B cell (primary cell): ENCODE measurements around the gene CARMIL1. TPM values are rescaled to one million over a fixed set of nuclear protein-coding genes. Genes with fewer than 3 reads are reported as not detected.
A peak's percentile ranks its signal among the peaks of the same experiment; 100 is the strongest.

Experiments used
- ATAC-seq: fragments of 200-7000 bp; cut with Tn5 transposase; one replicate; pipeline ENCODE4 v1.10.0; 2021; ENCODE audit warnings: low read depth, mild to moderate bottlenecking, moderate number of reproducible peaks, moderate library complexity
- CTCF ChIA-PET: fragments of 350-600 bp; sonication (Branson Sonifier 250); formaldehyde crosslinking; loops from one replicate; lab custom pipeline; 2021; ENCODE audit warnings: antibody characterized with exemption, inconsistent platforms; lab: Charles Lee
- POLR2A ChIA-PET: fragments of 350-600 bp; sonication (Branson Sonifier 250); formaldehyde crosslinking; loops from one replicate; lab custom pipeline; 2021; ENCODE audit warnings: antibody characterized with exemption; lab: Charles Lee
- DNase-seq: peaks from one replicate; pipeline ENCODE4 v3.0.0; 2013
- H2AFZ ChIP-seq: 2 replicates; pipeline ENCODE4 v1.6.1; 2012; ENCODE audit warnings: mild to moderate bottlenecking, low read depth, low read length; ENCODE audit not compliant: insufficient read depth, poor library complexity, severe bottlenecking
- H3K27ac ChIP-seq, 2 donors: 1 replicate in 1 of 2; 2 replicates in 1 of 2; pipeline ENCODE4 v1.5.1; 2012 to 2013; ENCODE audit warnings: low read length in 2 of 2, mild to moderate bottlenecking in 2 of 2, moderate library complexity in 1 of 2
- H3K27me3 ChIP-seq, 4 experiments: fragments of 200-600 bp in 1 of 4; sonication (generic) in 1 of 4; replicated peaks in 1 of 4; 1 replicate in 2 of 4; 2 replicates in 2 of 4; pipeline versions ENCODE4 v1.6.1 to v1.7.0; 2013 to 2016; ENCODE audit warnings: low read length in 3 of 4, mild to moderate bottlenecking in 2 of 4, mixed read lengths in 1 of 4, moderate library complexity in 1 of 4; ENCODE audit not compliant: insufficient read depth in 4 of 4, control insufficient read depth in 3 of 4; ENCODE audit errors: control extremely low read depth in 1 of 4
- H3K36me3 ChIP-seq, 2 experiments: replicated peaks in 1 of 2; 1 replicate in 1 of 2; 2 replicates in 1 of 2; pipeline versions ENCODE4 v1.6.1 to v1.7.1; 2013; ENCODE audit warnings: low read length in 1 of 2; ENCODE audit not compliant: insufficient read depth in 2 of 2, control insufficient read depth in 1 of 2; ENCODE audit errors: control extremely low read depth in 1 of 2, extremely low read depth in 1 of 2
- H3K4me1 ChIP-seq, 2 donors: fragments of 200-600 bp in 1 of 2; sonication (generic) in 1 of 2; 1 replicate in 1 of 2; 2 replicates in 1 of 2; pipeline versions ENCODE4 v1.5.1 to v1.6.1; 2013 to 2017; ENCODE audit warnings: low read length in 2 of 2; ENCODE audit not compliant: control insufficient read depth in 2 of 2, insufficient read depth in 2 of 2
- H3K4me2 ChIP-seq: replicated peaks from 2 replicates; pipeline ENCODE3; 2012; ENCODE audit warnings: mild to moderate bottlenecking, low read depth, low read length; ENCODE audit not compliant: poor library complexity, severe bottlenecking
- H3K4me3 ChIP-seq, 5 experiments: fragments of 200-600 bp in 1 of 5; sonication (generic) in 1 of 5; 1 replicate in 3 of 5; 2 replicates in 2 of 5; pipeline versions ENCODE4 v1.5.1 to v1.7.0; 2011 to 2016; ENCODE audit warnings: low read length in 4 of 5, mild to moderate bottlenecking in 4 of 5, low read depth in 2 of 5, control low read depth in 1 of 5, moderate library complexity in 1 of 5; ENCODE audit not compliant: insufficient read depth in 1 of 5; ENCODE audit errors: control extremely low read depth in 1 of 5, extremely low read depth in 1 of 5
- H3K79me2 ChIP-seq: fragments of 200-600 bp; sonication (generic); one replicate; pipeline ENCODE4 v1.6.0; 2016; ENCODE audit warnings: low read length; ENCODE audit not compliant: control insufficient read depth, insufficient read depth
- H3K9ac ChIP-seq: fragments of 200-600 bp; sonication (generic); 2 replicates; pipeline ENCODE4 v1.6.1; 2017; ENCODE audit warnings: mild to moderate bottlenecking, low read length, moderate library complexity
- H3K9me3 ChIP-seq, 3 donors: one replicate each; pipeline versions ENCODE4 v1.6.1 to v1.7.1; 2013; ENCODE audit warnings: low read length in 2 of 3; ENCODE audit not compliant: control insufficient read depth in 2 of 3, insufficient read depth in 1 of 3; ENCODE audit errors: control extremely low read depth in 1 of 3
- H4K20me1 ChIP-seq: 2 replicates; pipeline ENCODE4 v1.6.0; 2012; ENCODE audit warnings: mild to moderate bottlenecking, low read length; ENCODE audit not compliant: insufficient read depth, control insufficient read depth, poor library complexity, severe bottlenecking
- H3K27ac Mint-ChIP-seq: one replicate; pipeline ENCODE4 v1.8.0; 2021; ENCODE audit warnings: mixed read lengths
- H3K27me3 Mint-ChIP-seq: one replicate; pipeline ENCODE4 v1.8.0; 2021; ENCODE audit warnings: mixed read lengths
- H3K4me1 Mint-ChIP-seq: one replicate; pipeline ENCODE4 v1.8.0; 2021; ENCODE audit warnings: mixed read lengths
- H3K4me3 Mint-ChIP-seq: one replicate; pipeline ENCODE4 v1.8.0; 2021; ENCODE audit warnings: mixed read lengths
- H3K9me3 Mint-ChIP-seq: one replicate; pipeline ENCODE4 v1.8.0; 2022; ENCODE audit warnings: mixed read lengths; ENCODE audit not compliant: insufficient read depth
- CTCF ChIP-seq: fragments of 200-600 bp; IDR thresholded peaks from one replicate; pipeline ENCODE4 v1.8.0; 2022; ENCODE audit warnings: antibody characterized with exemption, mild to moderate bottlenecking
- EZH2 ChIP-seq: IDR thresholded peaks from 2 replicates; pipeline ENCODE4 v1.6.1; 2012; ENCODE audit warnings: borderline replicate concordance, low read depth, mild to moderate bottlenecking, moderate library complexity, low read length; ENCODE audit not compliant: insufficient read depth, poor library complexity, severe bottlenecking
- WGBS: methylation state at CpG from one replicate; pipeline ENCODE4 v1.1.5; 2013; ENCODE audit warnings: missing lambda C conversion rate; ENCODE audit not compliant: insufficient coverage; 5-methylcytosine and 5-hydroxymethylcytosine counted together
- intact Hi-C: fragments of 100-400 bp; cut with micrococcal nuclease; formaldehyde crosslinking; loops from one replicate; pipeline ENCODE4 v1.10.0; 2022
- polyA plus RNA-seq: library from polyadenylated mRNA; depleted of rRNA; stranded (reverse); fragments of >200 nt; gene quantifications from 2 replicates; pipeline ENCODE4 v1.2.3, GENCODE V29; 2012
- total RNA-seq, 2 donors: library from RNA; stranded (reverse); fragments of 120-200 nt in 1 of 2; gene quantifications; 1 replicate in 1 of 2; 2 replicates in 1 of 2; pipeline versions ENCODE4 v1.2.3 to v1.2.4, GENCODE V29; 2013 to 2022

Gene CARMIL1
- total and polyA plus RNA-seq, 2 donors (not counting 1 experiment from before 2014, with no cell fraction given): 7.5 to 11.0 TPM

- Histone ChIP-seq H3K27ac (no peak overlapping the region), H3K4me1 (peaks cover 4 to 9% of the 10 kb centered on the region in 2 donors), H2AFZ (no peak overlapping the region), H4K20me1 (no peaks in the 10 kb centered on the region), H3K79me2 (no peaks in the 10 kb centered on the region), H3K27me3 (no peaks in the 10 kb centered on the region), H3K4me2 (no peak overlapping the region), H3K36me3 (peaks cover 0 to 3% of the 10 kb centered on the region in 2 experiments), H3K9me3 (no peaks in the 10 kb centered on the region), H3K9ac (no peak overlapping the region), H3K4me3 (no peak overlapping the region)
- CTCF ChIA-PET: interaction anchor here (0.7 to 7.4 kb wide), 33 partner anchors 10 to 673 kb away, joined by 3 to 93 read pairs (median 4); partner anchors contain the start of gene CARMIL1
- no peaks in the 10 kb centered on the region for H3K9me3 Mint-ChIP-seq
- POLR2A ChIA-PET: no interaction called here
- WGBS: 27% methylated on average over 3 of the region's 10 CpGs
- ATAC-seq (no peak), DNase-seq (peak; percentile 75)
- no peak for TF ChIP-seq EZH2
- TF ChIP-seq CTCF: peak; percentile 95
- intact Hi-C loops: loop anchor here (1.0 to 5.0 kb wide), 6 partner anchors 46 to 446 kb away; no protein-coding TSS in a partner anchor
- H3K4me1 Mint-ChIP-seq: peaks cover 11% of the 10 kb centered on the region
- no peak overlapping the region for H3K4me3 Mint-ChIP-seq
- H3K27me3 Mint-ChIP-seq: peaks cover 2% of the 10 kb centered on the region
- no peak overlapping the region for H3K27ac Mint-ChIP-seq
Observed at GRCh38 chr6:25556516-25556915, 277.3 kb downstream of the CARMIL1 start.

GRCh38 chr6:25558155-25558817 is 279.1 kb downstream of the CARMIL1 start:
- no peak for DNase-seq
- H3K9ac ChIP-seq: no peak overlapping the region

More at GRCh38 chr6:25558155-25558817, 279.1 kb downstream of the CARMIL1 start:
- Histone ChIP-seq H4K20me1 (no peaks in the 10 kb centered on the region), H3K9me3 (no peaks in the 10 kb centered on the region), H3K79me2 (no peaks in the 10 kb centered on the region), H3K27me3 (no peaks in the 10 kb centered on the region), H3K4me3 (no peak overlapping the region), H2AFZ (no peak overlapping the region), H3K4me2 (no peak overlapping the region), H3K4me1 (no peaks in the 10 kb centered on the region), H3K27ac (no peak overlapping the region), H3K36me3 (peaks cover 0 to 3% of the 10 kb centered on the region in 2 experiments)
- 92% methylated on average over 2 of the region's 3 CpGs for WGBS
- Mint-ChIP-seq H3K27ac (no peak overlapping the region), H3K9me3 (no peaks in the 10 kb centered on the region), H3K27me3 (peaks cover 2% of the 10 kb centered on the region), H3K4me1 (peaks cover 1% of the 10 kb centered on the region), H3K4me3 (no peak overlapping the region)
- ChIA-PET CTCF (interaction anchor here (1.2 to 7.4 kb wide), 13 partner anchors 10 to 341 kb away, joined by 3 to 93 read pairs (median 4); partner anchors contain the start of gene CARMIL1), POLR2A (interaction anchor here (0.6 kb wide), 1 partner anchor 14 kb away, joined by 3 read pairs; no protein-coding TSS in a partner anchor)
- TF ChIP-seq CTCF: no peak
- TF ChIP-seq EZH2: no peak
- intact Hi-C loops: loop anchor here (5.0 kb wide), 1 partner anchor 444 kb away; no protein-coding TSS in a partner anchor
- ATAC-seq: no peak
